Kidney (tissue), 14 donors: ENCODE measurements around the gene GPR34. TPM values are rescaled to one million over a fixed set of nuclear protein-coding genes. Genes with fewer than 3 reads are reported as not detected.

Experiments
- DNase-seq, 5 donors: peaks; one replicate each; pipeline ENCODE4 v3.0.0-alpha.2; 2013 to 2020
- FAIRE-seq: peaks from 2 replicates; lab custom pipeline; 2012; peaks lifted over from hg19 to GRCh38; lab: Jason Lieb, UNC
- H3K27ac ChIP-seq, 2 donors: one replicate each; pipeline ENCODE4 v1.7.0; 2013; ENCODE audit warnings: low read depth in 2 of 2, low read length in 2 of 2, inconsistent platforms in 1 of 2
- H3K27me3 ChIP-seq: one replicate; pipeline ENCODE4 v1.7.1; 2013; ENCODE audit warnings: low read length, inconsistent platforms; ENCODE audit not compliant: control insufficient read depth, insufficient read depth
- H3K36me3 ChIP-seq, 3 donors: one replicate each; pipeline versions ENCODE4 v1.7.0 to v1.7.1; 2013; ENCODE audit warnings: low read length in 3 of 3, control low read depth in 1 of 3, inconsistent platforms in 1 of 3; ENCODE audit not compliant: insufficient read depth in 3 of 3, control insufficient read depth in 2 of 3
- H3K4me1 ChIP-seq, 3 donors: one replicate each; pipeline versions ENCODE4 v1.7.0 to v1.7.1; 2013; ENCODE audit warnings: low read length in 3 of 3, inconsistent platforms in 1 of 3, low read depth in 1 of 3; ENCODE audit not compliant: control insufficient read depth in 2 of 3, insufficient read depth in 2 of 3
- H3K4me3 ChIP-seq, 3 donors: one replicate each; pipeline versions ENCODE4 v1.7.0 to v1.8.1; 2013; ENCODE audit warnings: low read length in 3 of 3, control low read depth in 1 of 3, inconsistent platforms in 1 of 3
- H3K9ac ChIP-seq, 3 donors: one replicate each; pipeline versions ENCODE4 v1.7.0 to v1.7.1; 2013; ENCODE audit warnings: low read length in 3 of 3, control low read depth in 1 of 3, inconsistent platforms in 1 of 3
- H3K9me3 ChIP-seq, 3 donors: one replicate each; pipeline versions ENCODE4 v1.7.0 to v1.7.1; 2013; ENCODE audit warnings: low read length in 3 of 3, control low read depth in 1 of 3, inconsistent platforms in 1 of 3; ENCODE audit not compliant: control insufficient read depth in 2 of 3, insufficient read depth in 1 of 3
- CTCF ChIP-seq: IDR thresholded peaks from 3 replicates; pipeline ENCODE4 v1.5.1; 2012; ENCODE audit warnings: mild to moderate bottlenecking, moderate library complexity, borderline replicate concordance; ENCODE audit not compliant: insufficient read depth; ENCODE audit errors: extremely low read depth
- intact Hi-C: fragments of 100-400 bp; cut with DNase I; formaldehyde crosslinking; loops from one replicate; pipeline ENCODE4 v1.11.1; 2022
- polyA plus RNA-seq: library from polyadenylated mRNA; stranded (reverse); fragments of 350-450 nt; fragmentation: Illumina TruSeq; extraction: RNeasy Lipid Tissue Mini Kit (QIAGEN cat#74804); gene quantifications from one replicate; pipeline ENCODE4 v1.2.3, GENCODE V29; 2014; ENCODE audit warnings: low read depth, low replicate concordance; ENCODE audit not compliant: insufficient read depth
- total RNA-seq: library from RNA; stranded (reverse); fragmentation: NEBNext Ultra II Directional; extraction: Animal tissue kit (Norgen Biotek cat#: 25700); gene quantifications from one replicate; pipeline ENCODE4 v1.2.1, GENCODE V29; 2021
- donor health status: control.
- donor health status: control.
- donor health status: control.
- donor health status: control.
- donor health status: control.
- donor health status: DM: yes; HTN: yes; CAD: no.
- donor health status: Normal renal cell carcinoma (clear cell type).

The GPR34 gene
- total and polyA plus RNA-seq, 2 donors from 2014 or later, result 2.2 to 17.9 TPM

GRCh38 chrX:41722214-41722613 lies 33.4 kb downstream of the GPR34 start:
- Histone ChIP-seq H3K27ac (no peak overlapping the region), H3K4me1 (no peaks in the 10 kb centered on the region), H3K27me3 (no peaks in the 10 kb centered on the region), H3K9me3 (no peaks in the 10 kb centered on the region), H3K9ac (no peak overlapping the region), H3K4me3 (no peak overlapping the region), H3K36me3 (no peaks in the 10 kb centered on the region)
- no peak for DNase-seq
- no peak for TF ChIP-seq CTCF
- intact Hi-C loops, result no loop called here
- FAIRE-seq, result no peak

GRCh38 chrX:41722816-41723618 lies 34.2 kb downstream of the GPR34 start:
- Histone ChIP-seq H3K4me3 (no peak overlapping the region), H3K36me3 (no peaks in the 10 kb centered on the region), H3K27ac (no peak overlapping the region), H3K9ac (no peak overlapping the region), H3K4me1 (no peaks in the 10 kb centered on the region), H3K9me3 (no peaks in the 10 kb centered on the region), H3K27me3 (no peaks in the 10 kb centered on the region)
- intact Hi-C loops, result no loop called here
- no peak for TF ChIP-seq CTCF
- DNase-seq (no peak), FAIRE-seq (no peak)

DNA sequence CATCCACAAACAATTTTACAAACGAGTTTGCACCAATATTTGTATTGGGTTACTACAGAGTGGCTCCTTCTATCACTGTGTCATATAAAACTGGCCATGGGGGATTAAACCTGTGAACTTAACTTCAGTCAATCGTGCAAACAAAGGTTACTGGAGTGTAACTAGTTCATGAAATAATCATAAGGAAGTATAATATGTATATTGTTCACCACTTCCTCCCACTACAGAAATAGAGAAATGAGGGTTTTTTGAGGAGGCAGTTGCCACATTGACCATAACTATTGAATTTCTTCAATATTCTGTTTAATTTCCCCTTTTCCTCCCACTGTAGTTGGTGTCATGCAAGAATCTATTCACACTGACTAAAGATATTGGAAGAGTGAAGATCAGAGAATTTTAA lies 35.1 kb downstream of the GPR34 start, which contains the start of gene GPR82:
Gene GPR82, plus strand, starts transcription at position 356 of the 400 bp plus-strand sequence. CDS start 2,846 bp downstream, outside the sequence.
- Histone ChIP-seq H3K4me3 (no peak within 1 kb of the TSS), H3K9me3 (no peaks in the 10 kb centered on the region), H3K36me3 (no peaks in the 10 kb centered on the region), H3K27me3 (no peaks in the 10 kb centered on the region), H3K9ac (no peak within 1 kb of the TSS), H3K27ac (no peak within 1 kb of the TSS), H3K4me1 (no peaks in the 10 kb centered on the region)
- peak; percentile 6 for FAIRE-seq
- DNase-seq, result no peak
- no peak for TF ChIP-seq CTCF
- intact Hi-C loops, result no loop called here
